Mammary epithelial cell (primary cell): ENCODE data around the gene C15orf40.

Experiments
- CTCF ChIP-seq, 2 donors: IDR thresholded peaks in 1 of 2; conservative IDR thresholded peaks in 1 of 2; 2 replicates each; pipeline ENCODE4 v1.5.1; 2011 to 2012; ENCODE audit warnings: inconsistent platforms in 2 of 2, low read length in 2 of 2, mild to moderate bottlenecking in 2 of 2, control low read depth in 1 of 2, low read depth in 1 of 2; ENCODE audit not compliant: insufficient read depth in 1 of 2; ENCODE audit errors: extremely low read depth in 1 of 2
- EZH2 ChIP-seq: IDR thresholded peaks from 2 replicates; pipeline ENCODE4 v1.6.1; 2012; ENCODE audit warnings: low read length, inconsistent platforms, borderline replicate concordance

GRCh38 chr15:82958638-82959037 lies 52.8 kb downstream of the C15orf40 start:
- TF ChIP-seq CTCF (conservative IDR thresholded peaks at IDR 0.05 in 1 of 2, IDR thresholded peaks at IDR 0.05 in 1 of 2; ENCODE audit: extremely low read depth in 1 of 2, insufficient read depth in 1 of 2, low read depth in 1 of 2, low read length in 2 of 2) (no peak), EZH2 (no peak)
